GM21717 (cell line): ENCODE measurements around the gene FRY.

Experiments
- ATAC-seq: cut with Tn5 transposase; IDR thresholded peaks from one replicate; pipeline ENCODE4 v1.9.1; 2021; ENCODE audit warnings: mild to moderate bottlenecking, moderate library complexity; ENCODE audit not compliant: unreplicated experiment

The FRY gene

GRCh38 chr13:32254416-32254815 is 222.8 kb downstream of the FRY start:
- ATAC-seq = no peak

GRCh38 chr13:32254916-32255723 is 223.5 kb downstream of the FRY start:
- ATAC-seq = no peak

- no peak for ATAC-seq
Measured at GRCh38 chr13:32255724-32256109, 224.1 kb downstream of the FRY start.

GRCh38 chr13:32256243-32256642 is 224.7 kb downstream of the FRY start:
- ATAC-seq = no peak

GRCh38 chr13:32257649-32258048 is 226.1 kb downstream of the FRY start:
- no peak for ATAC-seq

GRCh38 chr13:32259116-32259515 is 227.5 kb downstream of the FRY start:
- no peak for ATAC-seq

- no peak for ATAC-seq
Measured at GRCh38 chr13:32261567-32261966, 230.0 kb downstream of the FRY start.

GRCh38 chr13:32262165-32262564 is 230.6 kb downstream of the FRY start:
- no peak for ATAC-seq

GRCh38 chr13:32262619-32263018 is 231.0 kb downstream of the FRY start:
- ATAC-seq = no peak

- no peak for ATAC-seq
Measured at GRCh38 chr13:32264407-32264806, 232.8 kb downstream of the FRY start.

GRCh38 chr13:32265726-32266125 is 234.2 kb downstream of the FRY start:
- no peak for ATAC-seq

GRCh38 chr13:32266130-32266529 is 234.6 kb downstream of the FRY start:
- ATAC-seq = no peak

- ATAC-seq = peak; percentile 75
Measured at GRCh38 chr13:32267836-32268439, 236.4 kb downstream of the FRY start.

- no peak for ATAC-seq
Measured at GRCh38 chr13:32272021-32272683, 240.6 kb downstream of the FRY start.

- no peak for ATAC-seq
Measured at GRCh38 chr13:32277839-32278238, 246.3 kb downstream of the FRY start.

GRCh38 chr13:32278426-32278825 is 246.9 kb downstream of the FRY start:
- no peak for ATAC-seq

GRCh38 chr13:32281096-32281495 is 249.5 kb downstream of the FRY start:
- ATAC-seq = no peak

- no peak for ATAC-seq
Measured at GRCh38 chr13:32282096-32282711, 250.6 kb downstream of the FRY start.

GRCh38 chr13:32284927-32285632 is 253.5 kb downstream of the FRY start:
- no peak for ATAC-seq

GRCh38 chr13:32285633-32285965 is 254.0 kb downstream of the FRY start:
- no peak for ATAC-seq

GRCh38 chr13:32297206-32297605 is 265.6 kb downstream of the FRY start:
- ATAC-seq = no peak
